Activated CD4-positive, alpha-beta T cell treated with anti-CD3 and anti-CD28 coated beads, Interleukin-2, amount 50 U/mL, for 1 hour (primary cell): ENCODE measurements around the gene RNF150.

Source experiments
- DNase-seq: peaks from one replicate; pipeline ENCODE4 v3.0.0-alpha.2; 2020

The RNF150 gene

DNA sequence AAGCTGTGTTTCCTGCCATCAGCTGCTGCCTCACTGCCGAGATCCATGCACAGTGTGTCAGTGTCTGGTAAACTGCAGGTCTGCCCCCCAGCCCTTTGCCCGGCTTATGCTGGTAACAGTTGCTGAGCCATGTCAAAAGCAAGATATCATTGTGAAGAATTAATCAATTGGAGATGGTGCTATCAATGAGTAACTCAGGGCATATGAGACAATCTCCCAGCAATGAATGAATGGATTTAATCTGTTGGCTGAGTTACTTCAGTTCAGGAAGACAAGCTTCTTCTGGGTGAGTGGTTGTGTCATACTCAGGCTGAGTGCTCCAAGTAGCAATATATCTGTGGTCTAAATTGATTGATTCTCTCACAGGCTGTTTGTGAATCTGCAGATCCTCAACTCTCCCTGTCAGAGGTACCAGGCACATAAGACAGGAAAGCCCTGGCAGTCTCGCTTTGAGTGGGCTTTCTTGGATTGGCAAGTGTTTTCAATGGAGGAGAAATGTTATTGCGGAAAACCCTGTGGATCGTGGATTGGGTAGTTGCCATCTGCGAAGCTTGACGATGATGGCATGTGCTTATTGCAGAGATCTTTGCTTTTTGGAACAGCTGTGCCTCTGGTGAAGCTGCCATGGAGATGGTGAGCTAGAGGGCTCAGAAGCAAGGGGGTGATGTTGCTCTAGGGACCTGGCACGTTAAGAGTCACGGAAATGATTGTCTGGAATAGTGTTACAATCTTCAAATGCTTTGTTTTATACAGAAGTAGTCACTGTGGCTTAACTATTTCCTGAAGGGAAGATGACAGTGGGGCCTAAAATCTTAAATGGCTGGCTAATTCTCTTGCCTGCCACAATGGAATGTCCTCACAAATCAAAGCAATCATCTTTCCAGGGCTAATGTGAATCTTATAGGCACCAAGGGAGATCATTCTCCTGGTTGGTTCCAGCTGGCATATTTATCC, 229.5 kb downstream of the RNF150 start:
- DNase-seq = no peak

- no peak for DNase-seq
Measured at GRCh38 chr4:140901736-140902336, 231.4 kb downstream of the RNF150 start.

DNA sequence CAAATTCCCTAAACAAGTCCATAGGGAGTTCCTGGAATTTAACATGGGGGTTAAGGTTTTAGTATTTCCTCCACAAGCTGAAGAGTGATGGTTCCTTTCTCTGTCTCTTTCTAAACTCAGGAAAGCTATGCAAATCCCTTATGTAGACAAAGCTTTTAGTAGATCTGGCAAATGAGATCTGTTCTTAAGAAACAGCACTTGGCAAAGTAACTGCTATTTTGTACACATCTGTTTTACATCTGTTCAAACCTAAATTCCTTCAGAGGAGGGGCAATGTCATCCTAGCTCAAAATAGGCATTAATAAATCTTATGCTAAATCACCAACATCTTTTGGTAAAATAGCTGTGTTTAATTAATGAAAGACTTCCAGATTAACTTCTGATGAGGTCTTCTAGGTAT, 239.3 kb downstream of the RNF150 start:
- DNase-seq = no peak

- no peak for DNase-seq
Measured at GRCh38 chr4:140888054-140888453, 245.2 kb downstream of the RNF150 start.

GRCh38 chr4:140887467-140887866, 245.8 kb downstream of the RNF150 start:
- no peak for DNase-seq

DNA sequence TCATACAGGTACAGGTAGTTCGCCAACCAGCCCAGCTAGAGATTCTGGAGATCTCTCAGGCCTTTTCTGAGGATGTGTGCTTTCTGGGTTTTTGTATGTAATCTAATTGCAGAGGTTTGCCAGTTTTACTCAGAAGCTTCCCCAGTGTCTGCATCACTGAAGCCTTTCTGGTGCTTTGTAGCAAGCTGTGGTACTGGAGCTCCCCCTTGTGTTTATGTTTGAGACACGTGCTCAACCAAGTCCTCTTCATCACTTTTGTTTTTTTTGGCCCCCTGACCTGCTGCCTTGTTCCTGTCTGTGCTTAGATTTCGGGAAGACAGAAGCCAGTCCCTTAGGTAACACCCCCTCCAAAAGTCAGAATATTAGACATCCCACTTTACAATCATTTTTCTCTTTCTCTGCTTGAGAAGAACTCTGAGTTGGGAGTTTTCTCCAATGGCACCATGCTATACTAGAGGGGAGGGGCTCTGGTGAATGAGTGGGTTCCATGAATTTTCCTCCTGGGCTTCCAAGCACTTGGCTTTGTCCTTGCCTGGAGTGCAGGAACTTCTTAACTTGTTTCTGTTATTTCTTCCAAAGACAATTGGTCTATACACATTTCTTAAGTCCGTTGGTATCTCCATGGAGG, 248.7 kb downstream of the RNF150 start:
- no peak for DNase-seq

DNA sequence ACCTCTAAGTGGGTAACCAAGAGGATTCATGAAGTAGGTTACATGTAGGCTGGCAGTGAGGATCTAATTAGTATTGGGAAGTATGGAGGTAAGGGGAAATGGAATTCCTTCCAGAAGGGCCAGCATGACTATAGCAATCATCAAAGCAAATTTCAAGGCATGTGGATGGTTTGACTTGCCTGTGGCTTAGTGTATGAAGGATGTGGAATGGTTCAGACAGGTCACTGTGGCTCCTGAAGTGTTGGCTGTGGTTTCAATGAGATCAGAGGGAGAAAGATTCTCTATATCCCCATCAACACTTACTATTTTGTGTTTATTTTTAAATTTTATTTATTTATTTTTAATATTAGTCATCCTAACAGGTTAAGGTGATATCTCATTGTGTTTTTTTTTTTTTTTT, 255.5 kb downstream of the RNF150 start:
- DNase-seq = no peak

DNA sequence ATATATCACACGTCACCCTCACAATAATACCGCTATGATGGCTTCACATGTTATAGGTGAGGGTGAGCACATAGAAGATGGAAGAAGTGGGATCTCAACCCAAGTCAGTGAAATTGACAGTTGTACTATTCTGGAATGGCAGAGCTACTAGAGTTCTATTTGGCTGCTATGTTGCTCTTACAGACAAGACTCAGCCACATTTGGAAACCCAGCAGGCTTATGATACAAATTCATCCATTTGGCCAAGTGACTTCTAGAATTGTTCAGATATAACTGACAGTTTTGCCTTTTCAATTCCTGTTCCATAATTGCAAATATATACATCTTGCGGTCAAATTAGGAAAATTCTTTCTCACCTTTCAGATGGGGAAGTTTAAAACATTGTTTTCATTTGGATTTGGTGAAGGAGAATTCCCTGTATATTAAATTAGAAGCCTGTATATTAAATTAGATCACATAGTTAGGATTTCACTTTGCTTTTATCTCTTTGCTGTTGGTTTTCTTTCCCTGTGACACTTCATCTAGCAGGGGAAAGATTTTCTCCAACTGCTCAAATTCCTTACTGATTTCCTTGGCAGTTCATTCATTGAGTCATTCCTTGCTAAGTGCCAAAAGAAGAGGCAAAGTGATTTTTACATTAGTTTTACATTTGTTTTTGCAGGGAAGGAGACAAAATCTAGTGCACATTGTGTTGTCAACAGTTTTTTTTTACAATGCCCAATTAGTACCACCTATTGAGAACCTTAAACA, 256.5 kb downstream of the RNF150 start:
- DNase-seq = no peak

DNA sequence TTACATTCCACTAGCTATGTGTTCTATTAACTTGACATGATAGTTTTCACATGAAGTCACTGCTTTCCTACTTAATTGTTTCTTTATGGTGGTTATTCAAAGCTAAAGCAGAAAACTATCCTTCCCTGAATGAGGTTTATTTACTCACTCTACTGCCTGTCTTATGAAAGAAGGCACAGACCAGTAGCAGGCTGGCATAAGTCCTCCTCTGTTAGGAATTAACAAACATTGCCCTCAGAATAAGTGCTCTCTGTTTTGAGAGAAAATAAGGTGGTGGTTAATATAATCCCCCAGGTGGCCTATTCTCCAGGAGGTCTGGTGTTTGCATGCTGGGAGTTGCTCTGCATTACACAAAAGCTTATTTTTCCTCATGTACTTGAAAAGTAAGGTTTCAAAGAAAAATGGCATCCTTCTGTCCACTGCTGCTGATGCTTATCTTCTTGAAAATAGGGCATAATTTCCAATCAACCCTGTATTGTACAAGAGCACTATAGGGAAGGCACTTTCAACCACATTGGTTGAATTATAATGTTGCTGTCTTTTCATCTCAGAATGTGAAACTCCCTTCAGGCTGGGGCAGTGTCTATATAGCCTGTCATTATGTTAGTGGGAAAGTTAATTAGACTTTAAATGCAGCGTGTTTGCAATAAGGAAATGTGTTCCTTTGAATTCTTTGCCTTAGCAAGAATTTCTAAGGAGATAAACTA, 257.4 kb downstream of the RNF150 start:
- DNase-seq = no peak

DNA sequence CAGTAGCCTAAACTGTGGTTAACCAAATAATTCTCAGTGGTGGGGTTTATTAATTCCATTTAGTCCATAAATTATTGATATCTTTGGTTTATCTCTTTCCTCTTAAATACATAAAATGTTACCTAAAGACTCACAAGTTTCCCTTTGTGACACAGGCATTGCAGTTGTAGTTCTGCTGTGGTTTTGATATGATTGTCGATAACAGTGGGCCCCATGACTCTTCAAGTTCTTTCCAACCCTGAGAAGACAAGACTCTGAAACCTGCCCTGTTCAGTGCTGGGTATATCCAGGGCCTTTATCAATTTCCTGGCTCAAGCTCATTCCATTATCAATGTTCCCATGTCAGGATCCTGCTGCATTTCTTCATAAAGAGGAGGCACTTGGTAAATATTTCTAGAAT, 259.2 kb downstream of the RNF150 start:
- DNase-seq = no peak

- DNase-seq = no peak
Measured at GRCh38 chr4:140871368-140871767, 261.9 kb downstream of the RNF150 start.

GRCh38 chr4:140870427-140870826, 262.8 kb downstream of the RNF150 start:
- DNase-seq = no peak

DNA sequence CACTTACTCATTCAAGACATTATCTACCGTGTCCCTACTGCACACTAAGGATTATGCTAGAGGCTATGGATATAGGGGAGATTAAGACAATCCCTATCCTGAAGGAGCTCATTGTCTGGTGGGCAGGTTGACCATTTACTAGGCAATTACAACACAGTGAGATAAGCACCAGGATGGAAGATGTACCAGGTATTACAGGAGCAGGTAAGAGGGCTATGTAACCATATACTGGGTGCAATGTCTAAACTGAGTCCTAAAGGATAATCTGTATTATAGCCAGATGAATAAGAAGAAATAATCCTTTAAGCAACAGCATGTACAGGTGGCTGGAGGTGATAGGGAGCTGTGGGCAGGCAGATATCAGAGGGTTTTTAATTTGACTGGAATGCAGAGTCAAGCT, 263.8 kb downstream of the RNF150 start:
- DNase-seq = no peak

DNA sequence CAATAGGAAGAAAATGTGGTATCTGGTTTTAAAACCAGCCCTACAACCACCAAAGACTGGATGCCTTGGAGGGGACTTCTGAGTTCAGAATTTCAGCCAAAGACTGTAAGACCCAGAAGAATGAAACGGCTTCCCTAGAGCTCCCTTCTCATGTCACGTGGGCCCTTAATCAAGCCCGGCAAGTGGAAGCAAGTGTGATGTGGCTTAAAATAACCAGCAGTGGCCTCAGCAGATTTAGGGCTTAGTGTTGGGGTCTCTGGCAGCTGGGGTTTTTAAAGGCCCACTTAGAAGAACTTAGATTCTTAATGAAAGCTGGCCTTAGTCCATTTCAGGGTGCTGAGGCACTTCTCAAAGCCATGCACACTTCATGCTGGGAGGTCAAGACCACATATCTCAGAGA, 265.9 kb downstream of the RNF150 start:
- DNase-seq = no peak

- no peak for DNase-seq
Measured at GRCh38 chr4:140866492-140867005, 266.7 kb downstream of the RNF150 start.

DNA sequence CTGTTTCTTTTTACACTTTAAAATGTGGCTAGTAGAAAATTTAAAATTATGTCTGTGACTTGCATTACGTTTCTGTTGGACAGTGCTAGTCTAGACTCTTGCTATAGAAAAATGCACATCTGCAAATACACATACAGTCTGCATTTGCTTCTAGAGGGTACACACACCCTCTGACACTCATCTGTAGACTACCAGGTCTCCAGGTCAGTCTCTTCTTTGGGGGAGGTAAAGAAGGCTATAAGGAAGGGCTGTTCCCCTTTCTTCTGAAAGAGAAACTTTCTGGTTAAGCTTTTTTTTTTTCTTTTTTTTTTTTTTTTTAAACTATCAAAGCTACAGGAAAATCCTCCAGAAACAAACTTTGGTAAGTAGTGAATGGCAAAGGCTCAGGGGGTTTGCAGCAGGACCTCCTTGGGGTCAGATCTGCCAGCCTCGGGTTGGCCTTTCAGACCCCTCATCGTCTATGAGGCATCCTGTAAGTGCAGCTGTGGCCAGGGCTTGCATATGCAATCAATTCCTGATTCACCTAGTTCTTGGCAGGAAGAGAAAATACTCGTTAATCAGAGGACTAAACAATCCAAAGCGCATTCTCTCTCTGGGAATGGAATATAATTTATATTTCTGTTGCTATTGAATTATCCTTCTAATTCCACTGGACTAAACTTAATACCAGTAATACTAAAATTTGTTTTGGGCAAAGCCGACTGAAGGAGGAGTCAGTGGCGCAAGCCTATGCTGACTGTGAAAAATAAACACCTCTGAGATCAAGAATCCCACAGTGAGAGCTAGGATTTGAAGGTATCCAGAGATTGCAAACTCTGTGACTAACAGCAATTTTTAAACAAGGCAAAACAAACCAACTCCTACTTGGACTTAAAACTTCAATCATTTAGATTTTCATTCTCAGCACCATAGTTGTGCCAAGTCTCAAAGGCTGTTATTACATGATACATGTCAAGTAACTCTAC, 267.7 kb downstream of the RNF150 start:
- no peak for DNase-seq

- DNase-seq = no peak
Measured at GRCh38 chr4:140863197-140863596, 270.1 kb downstream of the RNF150 start.

DNA sequence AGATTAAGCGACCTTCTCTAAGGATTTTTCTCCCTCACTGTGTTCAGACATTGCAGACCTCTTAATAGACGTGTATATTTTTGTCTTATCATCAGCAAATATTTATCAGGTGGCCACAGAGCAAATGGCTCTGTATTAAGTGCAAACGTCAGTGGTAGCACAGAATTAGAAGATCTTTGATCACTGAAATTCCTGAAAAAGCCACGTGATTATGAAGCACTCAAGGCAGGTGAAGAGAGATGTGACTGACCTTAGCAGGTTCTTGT, 271.2 kb downstream of the RNF150 start:
- DNase-seq = no peak

- peak; percentile 29 for DNase-seq
Measured at GRCh38 chr4:140861359-140862176, 271.7 kb downstream of the RNF150 start.

DNA sequence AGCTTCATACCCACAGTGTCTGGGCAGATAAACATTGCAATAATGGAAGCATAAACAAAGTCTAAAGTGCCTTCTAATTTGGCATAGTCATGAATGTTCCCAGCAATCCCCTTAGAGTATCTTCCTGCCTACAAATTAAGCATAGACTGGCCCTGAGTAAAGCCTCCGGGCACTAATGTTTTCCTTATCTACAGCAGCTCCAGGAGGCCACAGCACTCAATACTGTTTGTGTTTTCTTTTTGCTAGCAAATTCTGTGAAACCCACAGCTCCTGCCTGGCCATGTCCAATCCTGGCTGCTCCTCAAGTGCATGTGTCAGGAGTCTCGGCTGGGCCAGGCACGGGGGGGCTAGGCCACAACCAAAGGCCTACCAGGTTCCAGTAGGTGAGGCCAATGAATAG, 274.4 kb downstream of the RNF150 start:
- no peak for DNase-seq
